T-helper 17 cell (primary cell): ENCODE measurements around the gene HDAC4. TPM values are rescaled to one million over a fixed set of nuclear protein-coding genes. Genes with fewer than 3 reads are reported as not detected.
"Not testable (repeated sequence)": the region's sequence is repeated elsewhere in the genome, so short reads cannot be mapped to it uniquely, and the experiment has no call there.

Source experiments
- ATAC-seq: fragments of 150-1000 bp; cut with Tn5 transposase; 2 replicates; pipeline ENCODE4 v1.10.0; 2021; ENCODE audit warnings: mild to moderate bottlenecking, moderate library complexity
- DNase-seq, 3 donors: peaks; one replicate each; pipeline versions ENCODE4 v3.0.0 to v3.0.0-alpha.2; 2020 to 2021
- H3K9me3 ChIP-seq: one replicate; pipeline ENCODE4 v1.7.0; 2013; ENCODE audit warnings: low read length, mild to moderate bottlenecking; ENCODE audit not compliant: control insufficient read depth, poor library complexity, severe bottlenecking
- H3K27ac Mint-ChIP-seq: one replicate; pipeline ENCODE4 v1.8.0; 2022; ENCODE audit warnings: mild to moderate bottlenecking, moderate library complexity, mixed read lengths
- H3K27me3 Mint-ChIP-seq: one replicate; pipeline ENCODE4 v1.8.0; 2022; ENCODE audit warnings: mixed read lengths
- H3K36me3 Mint-ChIP-seq: one replicate; pipeline ENCODE4 v1.8.0; 2022; ENCODE audit warnings: low read depth, mixed read lengths
- H3K4me1 Mint-ChIP-seq: one replicate; pipeline ENCODE4 v1.8.0; 2022; ENCODE audit warnings: mild to moderate bottlenecking, mixed read lengths
- H3K4me3 Mint-ChIP-seq: one replicate; pipeline ENCODE4 v1.8.0; 2022; ENCODE audit warnings: mild to moderate bottlenecking, moderate library complexity, mixed read lengths
- total RNA-seq, 4 donors: library from RNA in 2 of 4; stranded (reverse) in 2 of 4; gene quantifications; one replicate each; pipeline ENCODE4 v1.2.3 and lab custom pipeline; 2022 to 2026

HDAC4 gene
- total RNA-seq, 2 donors from 2014 or later: 78.9 to 79.0 TPM

DNA sequence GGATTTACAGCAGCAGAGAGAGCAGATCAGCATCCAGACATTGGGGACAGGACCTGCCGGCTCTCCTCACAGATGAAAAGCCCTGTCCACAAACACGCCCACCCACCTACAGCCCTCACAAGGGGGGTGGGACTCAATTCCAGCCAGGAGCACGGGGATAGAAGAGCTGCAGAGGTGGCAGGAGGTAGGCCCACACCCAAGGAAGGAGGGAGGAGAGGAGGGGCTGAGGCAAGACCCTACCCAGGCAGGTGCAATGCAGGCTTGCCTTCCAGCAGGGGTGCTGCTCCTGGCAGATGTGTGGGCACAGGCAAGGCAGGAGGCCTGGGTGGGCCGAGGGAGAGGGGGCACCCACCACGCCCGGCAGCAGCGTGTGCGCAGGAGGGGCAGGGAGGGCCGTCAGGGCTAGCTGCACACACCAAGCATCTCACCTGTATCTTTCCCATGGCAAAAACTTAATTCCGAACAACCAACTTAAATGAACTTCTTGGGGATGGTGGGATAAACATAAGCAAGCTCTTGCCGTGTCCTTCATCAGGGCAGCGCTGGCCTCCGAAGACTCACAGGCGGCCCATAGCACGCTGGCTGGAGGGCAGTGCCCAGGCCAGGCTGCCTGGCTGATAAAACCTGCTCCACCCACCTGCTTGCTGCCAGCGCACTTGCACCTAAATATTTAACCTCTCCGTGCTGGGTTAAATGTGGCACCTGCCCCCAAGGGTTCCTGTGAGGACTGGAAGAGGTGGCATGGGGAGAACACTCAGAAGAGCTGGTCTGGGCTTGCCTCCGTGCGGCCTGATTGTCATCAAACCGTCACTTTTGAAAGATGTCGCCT, 219.5 kb downstream of the HDAC4 start:
- ATAC-seq (no peak), DNase-seq (peak in 1 of 3 donors; percentile 4)
- H3K4me3 Mint-ChIP-seq: no peak overlapping the region
- H3K4me1 Mint-ChIP-seq: no peaks in the 10 kb centered on the region
- H3K36me3 Mint-ChIP-seq: peaks cover 17% of the 10 kb centered on the region
- no peaks in the 10 kb centered on the region for H3K9me3 ChIP-seq
- peak overlapping the region; percentile 32 for H3K27ac Mint-ChIP-seq
- H3K27me3 Mint-ChIP-seq: no peaks in the 10 kb centered on the region

DNA sequence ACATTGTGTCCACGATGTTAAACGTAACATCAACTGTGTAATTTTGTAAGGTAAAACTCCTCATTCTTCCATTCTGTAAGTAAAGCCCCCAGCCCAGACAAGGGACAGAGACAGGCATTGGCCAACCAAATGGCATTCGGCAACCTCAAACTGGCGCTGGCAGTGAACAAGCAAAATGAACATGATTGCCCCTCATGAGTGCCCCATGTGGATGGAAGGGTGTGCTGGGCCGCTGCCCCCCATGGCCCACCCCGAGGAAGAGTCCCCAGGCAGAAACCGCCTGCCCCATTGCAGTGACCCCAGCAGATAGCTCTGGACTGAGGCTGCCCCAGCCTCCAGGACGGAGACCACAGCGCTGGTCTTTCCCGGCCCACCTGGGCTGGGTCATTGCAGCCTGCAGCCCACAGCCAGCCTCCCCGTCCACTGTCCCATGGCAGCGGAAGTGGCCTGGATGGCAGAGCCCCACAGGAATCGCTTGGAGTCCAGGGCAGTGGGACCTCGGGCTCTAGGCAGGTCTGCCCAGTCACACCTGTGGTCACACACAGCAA, 220.2 kb downstream of the HDAC4 start:
- no peaks in the 10 kb centered on the region for H3K4me1 Mint-ChIP-seq
- DNase-seq (peak in 1 of 3 donors; percentile 5), ATAC-seq (no peak)
- no peak overlapping the region for H3K4me3 Mint-ChIP-seq
- H3K36me3 Mint-ChIP-seq: peaks cover 17% of the 10 kb centered on the region
- H3K9me3 ChIP-seq: no peaks in the 10 kb centered on the region
- peak overlapping the region; percentile 32 for H3K27ac Mint-ChIP-seq
- H3K27me3 Mint-ChIP-seq: no peaks in the 10 kb centered on the region

DNA sequence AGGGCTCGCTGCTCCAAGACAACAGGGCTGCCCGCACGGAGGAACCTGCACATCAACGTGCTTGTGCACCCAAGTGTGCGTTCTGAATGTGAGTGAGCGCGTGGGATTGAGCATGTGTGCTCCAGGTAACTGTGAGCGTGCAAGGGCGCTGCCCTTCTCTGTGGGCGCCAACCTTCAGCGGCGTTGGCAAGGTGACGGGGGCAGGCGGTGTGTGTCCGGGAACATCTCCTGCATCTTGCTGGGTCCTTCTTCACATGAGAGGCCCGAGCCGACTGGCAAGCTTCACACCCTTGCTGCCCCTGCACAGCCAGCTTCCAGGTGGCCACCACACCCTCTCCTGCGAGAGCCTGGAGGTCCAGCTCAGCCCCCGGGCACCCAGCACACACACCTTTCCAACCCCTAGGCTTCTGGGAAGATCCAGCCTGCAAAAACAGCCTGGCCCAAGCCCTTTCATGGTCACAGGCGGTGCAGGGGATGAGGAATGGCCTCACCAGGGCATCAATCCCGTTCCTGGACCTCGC, 220.9 kb downstream of the HDAC4 start:
- ATAC-seq (no peak), DNase-seq (peak in 1 of 3 donors; percentile 2)
- H3K4me3 Mint-ChIP-seq: no peak overlapping the region
- H3K27me3 Mint-ChIP-seq: no peaks in the 10 kb centered on the region
- peaks cover 2% of the 10 kb centered on the region for H3K9me3 ChIP-seq
- no peaks in the 10 kb centered on the region for H3K4me1 Mint-ChIP-seq
- H3K27ac Mint-ChIP-seq: no peak overlapping the region
- peaks cover 17% of the 10 kb centered on the region for H3K36me3 Mint-ChIP-seq

DNA sequence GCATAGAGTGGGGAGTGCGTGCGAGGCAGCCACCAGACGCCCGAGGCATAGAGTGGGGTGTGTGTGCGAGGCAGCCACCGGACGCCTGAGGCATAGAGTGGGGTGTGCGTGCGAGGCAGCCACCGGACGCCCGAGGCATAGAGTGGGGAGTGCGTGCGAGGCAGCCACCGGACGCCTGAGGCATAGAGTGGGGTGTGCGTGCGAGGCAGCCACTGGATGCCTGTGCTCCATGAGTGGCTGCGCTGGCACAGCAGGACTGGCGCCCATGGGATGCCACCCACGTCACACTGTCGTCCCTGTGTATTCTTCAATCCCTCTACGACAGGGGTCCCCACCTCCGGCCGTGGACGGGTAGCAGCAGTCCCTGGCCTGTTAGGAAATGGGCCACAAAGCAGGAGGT, 221.9 kb downstream of the HDAC4 start:
- ATAC-seq: no peak
- H3K27ac Mint-ChIP-seq: no peak overlapping the region
- no peaks in the 10 kb centered on the region for H3K27me3 Mint-ChIP-seq
- H3K9me3 ChIP-seq: peaks cover 2% of the 10 kb centered on the region
- H3K4me3 Mint-ChIP-seq: no peak overlapping the region
- no peaks in the 10 kb centered on the region for H3K4me1 Mint-ChIP-seq
- peaks cover 15% of the 10 kb centered on the region for H3K36me3 Mint-ChIP-seq
- DNase-seq: no peak

DNA sequence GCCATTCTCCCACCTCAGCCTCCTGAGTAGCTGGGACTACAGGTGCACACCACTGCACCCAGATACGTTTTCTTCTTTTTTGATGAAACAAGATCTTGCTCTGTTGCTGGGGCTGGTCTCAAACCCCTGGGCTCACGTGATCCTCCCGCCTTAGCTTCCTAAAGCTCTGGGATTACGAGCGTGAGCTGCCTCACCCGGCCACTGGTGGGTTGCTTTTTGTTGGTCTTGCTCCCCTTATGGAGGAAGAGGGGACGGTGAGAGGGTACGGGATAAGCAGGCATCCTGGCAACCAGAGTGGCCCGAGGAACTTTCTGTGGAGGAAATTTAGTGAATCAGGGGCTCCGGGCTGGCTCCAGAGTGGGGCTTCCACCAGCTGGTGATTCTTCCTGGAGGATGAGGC, 222.3 kb downstream of the HDAC4 start:
- peak overlapping the region; percentile 78 for H3K27ac Mint-ChIP-seq
- DNase-seq: peak in 1 of 3 donors; percentile 6
- H3K4me3 Mint-ChIP-seq: no peak overlapping the region

DNA sequence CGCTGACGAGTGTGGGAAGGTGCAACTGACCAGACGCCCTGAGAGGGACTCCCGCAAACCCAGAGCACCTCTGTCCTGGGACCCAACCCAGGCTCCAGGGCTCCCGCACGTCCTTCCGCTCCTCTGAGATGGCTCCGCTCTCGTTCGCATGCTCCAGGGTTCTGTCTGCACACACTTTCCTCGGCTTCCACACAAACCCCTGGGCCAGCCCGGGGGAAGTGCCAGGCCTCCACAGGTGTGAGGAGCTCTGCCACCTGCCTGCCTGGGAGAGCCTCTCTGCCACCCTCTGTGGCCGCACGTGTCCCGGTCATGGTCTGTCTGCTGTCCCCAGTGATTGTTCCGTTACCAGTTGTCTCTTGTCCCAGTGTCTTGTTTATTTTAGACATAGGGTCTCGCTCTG, 222.9 kb downstream of the HDAC4 start:
- Mint-ChIP-seq H3K36me3 (peaks cover 15% of the 10 kb centered on the region), H3K27ac (peak overlapping the region; percentile 78), H3K27me3 (no peaks in the 10 kb centered on the region), H3K4me3 (no peak overlapping the region), H3K4me1 (no peaks in the 10 kb centered on the region)
- ATAC-seq: no peak
- peaks cover 2% of the 10 kb centered on the region for H3K9me3 ChIP-seq
- DNase-seq: peak in 2 of 3 donors; percentile 7 to 8

More for the DNA sequence above, 222.3 kb downstream of the HDAC4 start:
- ATAC-seq: no peak
- Mint-ChIP-seq H3K27me3 (no peaks in the 10 kb centered on the region), H3K4me1 (no peaks in the 10 kb centered on the region), H3K36me3 (peaks cover 12% of the 10 kb centered on the region)
- H3K9me3 ChIP-seq: peaks cover 2% of the 10 kb centered on the region

DNA sequence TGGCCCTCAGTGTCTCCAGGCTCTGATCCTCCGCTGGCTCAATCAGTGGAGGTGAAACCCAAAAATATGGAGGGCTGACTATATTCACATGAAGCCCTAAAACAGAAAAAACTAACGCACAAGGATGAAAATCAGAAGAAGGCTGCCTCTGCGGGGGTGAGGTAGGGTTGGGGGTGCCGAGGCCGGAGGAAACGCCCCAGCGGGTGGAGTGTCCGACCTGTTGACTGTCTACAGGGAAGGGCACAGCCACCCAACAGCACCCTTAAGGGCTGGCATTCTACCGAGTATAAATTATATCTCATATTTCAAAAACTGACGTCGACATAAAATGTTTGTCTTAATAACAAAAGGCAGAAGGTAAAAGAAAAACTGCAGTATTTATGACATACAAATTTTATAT, 223.5 kb downstream of the HDAC4 start:
- Mint-ChIP-seq H3K36me3 (peaks cover 15% of the 10 kb centered on the region), H3K4me3 (no peak overlapping the region), H3K4me1 (no peaks in the 10 kb centered on the region), H3K27ac (no peak overlapping the region), H3K27me3 (no peaks in the 10 kb centered on the region)
- DNase-seq (no peak), ATAC-seq (no peak)
- peaks cover 2% of the 10 kb centered on the region for H3K9me3 ChIP-seq

DNA sequence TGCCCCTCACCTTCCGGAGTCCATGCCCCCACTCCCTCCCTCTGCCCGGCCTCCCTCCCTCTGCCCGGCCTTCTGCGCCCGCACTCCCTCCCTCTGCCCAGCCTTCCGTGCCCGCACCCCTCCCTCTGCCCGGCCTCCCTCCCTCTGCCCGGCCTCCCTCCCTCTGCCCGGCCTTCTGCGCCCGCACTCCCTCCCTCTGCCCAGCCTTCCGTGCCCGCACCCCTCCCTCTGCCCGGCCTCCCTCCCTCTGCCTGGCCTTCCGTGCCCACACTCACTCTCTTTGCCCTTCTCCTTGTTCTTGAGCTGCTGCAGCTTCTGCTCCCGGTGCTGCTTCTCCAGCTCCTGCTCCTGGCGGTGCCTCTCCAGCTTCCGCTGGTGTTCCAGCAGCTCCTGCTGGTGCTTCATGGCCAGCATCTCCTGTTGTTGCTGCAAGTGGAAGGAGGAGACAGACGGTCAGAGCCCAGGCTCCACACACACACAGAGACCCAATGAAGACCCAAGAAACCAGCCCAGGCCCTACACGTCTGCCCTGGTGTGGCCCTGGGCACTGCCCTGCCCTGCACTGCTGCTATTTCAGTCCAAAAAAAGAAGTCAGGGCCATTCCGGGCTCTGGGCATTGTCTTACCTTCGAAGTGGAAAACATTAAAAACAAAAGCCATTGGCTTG, 224.5 kb downstream of the HDAC4 start:
- not testable (repeated sequence) for H3K9me3 ChIP-seq, H3K4me1 Mint-ChIP-seq, H3K27me3 Mint-ChIP-seq, H3K27ac Mint-ChIP-seq, DNase-seq, H3K4me3 Mint-ChIP-seq, ATAC-seq
- H3K36me3 Mint-ChIP-seq: peaks cover 17% of the 10 kb centered on the region

DNA sequence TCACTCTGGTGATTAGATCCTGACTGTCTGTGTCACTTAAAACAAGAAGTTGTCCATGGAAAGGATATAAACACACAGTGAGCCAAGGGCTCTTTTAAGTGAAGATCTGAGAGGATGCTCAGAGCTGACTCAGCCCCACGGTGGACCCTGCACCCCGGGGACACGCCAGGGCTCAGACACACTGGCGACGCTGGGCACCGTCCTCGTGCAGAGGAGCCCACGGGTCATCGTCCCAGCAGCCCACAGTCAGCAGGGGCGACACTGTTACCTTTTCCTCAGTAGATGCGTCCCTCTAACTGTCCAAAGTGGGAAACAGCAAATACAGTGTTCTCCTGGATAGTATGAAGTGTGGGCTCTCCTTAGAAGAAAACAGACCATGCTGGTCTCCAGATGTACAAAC, 225.6 kb downstream of the HDAC4 start:
- H3K27me3 Mint-ChIP-seq: no peaks in the 10 kb centered on the region
- H3K4me1 Mint-ChIP-seq: no peaks in the 10 kb centered on the region
- H3K27ac Mint-ChIP-seq: no peak overlapping the region
- H3K9me3 ChIP-seq: peaks cover 7% of the 10 kb centered on the region
- no peak for ATAC-seq
- no peak overlapping the region for H3K4me3 Mint-ChIP-seq
- peaks cover 15% of the 10 kb centered on the region for H3K36me3 Mint-ChIP-seq
- DNase-seq: peak in 1 of 3 donors; percentile 0

DNA sequence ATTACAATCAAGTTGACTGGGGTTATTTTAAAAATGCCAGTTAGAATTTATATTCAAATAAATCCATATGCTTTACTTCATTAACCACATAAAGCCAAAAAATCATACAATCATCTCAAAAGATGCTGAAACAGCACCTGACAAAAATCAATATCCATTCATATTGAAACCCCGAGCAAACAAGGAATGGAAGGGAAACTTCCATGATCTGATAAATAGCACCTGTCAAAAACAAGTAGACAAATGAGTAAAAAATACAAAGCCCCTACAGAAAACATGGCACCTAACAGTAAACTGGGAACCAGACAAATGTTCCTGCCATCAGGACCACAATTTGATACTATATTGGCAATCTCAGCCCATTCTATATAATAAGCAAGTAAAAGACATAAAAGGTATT, 227.5 kb downstream of the HDAC4 start:
- H3K27me3 Mint-ChIP-seq: no peaks in the 10 kb centered on the region
- no peak overlapping the region for H3K4me3 Mint-ChIP-seq
- no peaks in the 10 kb centered on the region for H3K4me1 Mint-ChIP-seq
- no peak for ATAC-seq
- H3K27ac Mint-ChIP-seq: no peak overlapping the region
- H3K36me3 Mint-ChIP-seq: peaks cover 9% of the 10 kb centered on the region
- peaks cover 7% of the 10 kb centered on the region for H3K9me3 ChIP-seq
- DNase-seq: no peak

DNA sequence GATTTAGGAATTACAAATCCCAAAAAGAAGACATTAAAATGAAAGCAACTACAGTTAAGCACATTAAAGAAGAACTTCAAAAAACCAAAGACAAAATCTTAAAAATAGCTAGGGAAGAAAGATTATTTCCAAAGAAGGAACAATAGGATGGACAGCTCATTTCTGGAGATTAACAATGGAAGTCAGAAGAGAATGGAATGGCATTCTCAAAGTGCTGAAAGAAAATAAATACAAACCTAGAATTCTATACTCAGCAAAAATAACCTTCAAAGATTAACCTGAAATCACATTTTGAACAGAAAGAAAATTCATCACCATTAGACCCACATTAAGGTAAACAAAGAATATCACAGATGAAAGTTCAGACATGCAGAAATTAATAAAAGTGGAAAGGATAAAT, 229.2 kb downstream of the HDAC4 start:
- no peak overlapping the region for H3K4me3 Mint-ChIP-seq
- H3K4me1 Mint-ChIP-seq: no peaks in the 10 kb centered on the region
- peaks cover 7% of the 10 kb centered on the region for H3K9me3 ChIP-seq
- no peak overlapping the region for H3K27ac Mint-ChIP-seq
- H3K36me3 Mint-ChIP-seq: peaks cover 4% of the 10 kb centered on the region
- H3K27me3 Mint-ChIP-seq: no peaks in the 10 kb centered on the region
- no peak for DNase-seq
- no peak for ATAC-seq

DNA sequence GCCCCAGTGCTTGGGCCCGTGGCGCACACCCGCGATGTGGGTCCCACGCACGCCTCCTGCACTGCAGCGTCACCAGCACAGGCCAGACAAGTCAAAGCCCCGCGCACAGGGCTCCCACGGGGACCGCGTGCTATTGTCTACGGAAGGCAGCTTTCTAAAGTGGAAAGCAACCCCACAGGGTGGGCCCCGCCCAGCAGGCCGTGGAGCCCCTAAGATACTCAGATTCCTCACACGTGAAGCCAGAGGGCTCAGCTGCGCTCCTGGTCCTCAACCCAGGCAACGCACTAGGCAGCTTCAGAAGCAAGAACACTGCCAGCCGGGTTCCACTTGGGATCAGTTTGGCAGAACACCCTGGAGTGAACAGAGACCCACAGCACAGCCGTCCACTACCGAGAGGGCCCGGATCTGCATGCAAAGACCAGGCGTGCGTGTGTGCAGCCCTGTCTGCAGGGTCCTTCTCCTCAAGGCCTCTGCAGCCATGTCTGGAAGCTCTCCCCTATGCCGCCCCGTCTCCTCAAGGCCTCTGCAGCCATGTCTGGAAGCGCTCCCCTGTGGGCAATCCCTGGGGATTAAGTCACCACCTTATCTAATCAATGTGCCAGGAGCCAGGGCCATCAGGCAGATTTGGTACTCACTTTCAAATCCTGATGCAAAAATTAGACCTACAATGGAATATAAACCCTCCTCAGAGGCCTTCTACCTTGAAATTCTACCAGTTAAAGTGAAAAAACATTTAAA, 231.3 kb downstream of the HDAC4 start:
- ATAC-seq: no peak
- DNase-seq: peak in 1 of 3 donors; percentile 6
- H3K27ac Mint-ChIP-seq: no peak overlapping the region
- H3K4me3 Mint-ChIP-seq: no peak overlapping the region
- H3K4me1 Mint-ChIP-seq: peaks cover 7% of the 10 kb centered on the region
- peaks cover 4% of the 10 kb centered on the region for H3K36me3 Mint-ChIP-seq
- H3K27me3 Mint-ChIP-seq: no peaks in the 10 kb centered on the region
- peaks cover 4% of the 10 kb centered on the region for H3K9me3 ChIP-seq

DNA sequence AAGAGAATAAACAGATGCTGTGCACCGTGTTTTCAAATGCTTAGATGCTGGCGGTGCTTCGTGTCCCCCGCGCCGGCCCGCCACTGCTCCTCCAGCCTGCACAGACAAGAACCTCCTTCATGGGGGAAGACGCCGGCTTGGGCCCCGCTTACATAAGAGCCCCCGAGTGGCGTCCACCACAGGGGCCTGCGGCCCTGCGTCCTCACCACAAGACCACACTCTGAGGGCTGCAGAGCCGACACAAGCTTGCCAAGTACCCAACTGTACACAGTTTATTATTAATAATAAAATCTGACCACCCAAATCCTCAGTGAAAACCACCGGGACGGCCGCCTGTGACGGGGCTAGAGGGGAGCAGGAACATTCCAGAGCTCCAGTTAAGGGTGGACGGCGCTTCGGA, 232.2 kb downstream of the HDAC4 start:
- peaks cover 16% of the 10 kb centered on the region for H3K4me1 Mint-ChIP-seq
- no peak overlapping the region for H3K27ac Mint-ChIP-seq
- no peaks in the 10 kb centered on the region for H3K27me3 Mint-ChIP-seq
- ATAC-seq: no peak
- DNase-seq: peak in 1 of 3 donors; percentile 5
- peaks cover 4% of the 10 kb centered on the region for H3K36me3 Mint-ChIP-seq
- no peak overlapping the region for H3K4me3 Mint-ChIP-seq
- peaks cover 4% of the 10 kb centered on the region for H3K9me3 ChIP-seq
